GM21737 (cell line): ENCODE results near the gene NRL.

ENCODE experiments used
- ATAC-seq: cut with Tn5 transposase; IDR thresholded peaks from one replicate; pipeline ENCODE4 v1.9.1; 2021; ENCODE audit warnings: mild to moderate bottlenecking, moderate library complexity; ENCODE audit not compliant: unreplicated experiment

NRL gene

GRCh38 chr14:24100982-24101494 lies 13.7 kb downstream of the NRL start:
- no peak for ATAC-seq

GRCh38 chr14:24100197-24100981 lies 14.4 kb downstream of the NRL start:
- no peak for ATAC-seq

GRCh38 chr14:24098927-24099813 lies 15.6 kb downstream of the NRL start:
- no peak for ATAC-seq

- no peak for ATAC-seq
Observed at GRCh38 chr14:24098229-24098926, 16.4 kb downstream of the NRL start.

- no peak for ATAC-seq
Observed at GRCh38 chr14:24096545-24097181, 18.1 kb downstream of the NRL start.

GRCh38 chr14:24095271-24096068 lies 19.3 kb downstream of the NRL start:
- ATAC-seq, result peak; percentile 64

GRCh38 chr14:24094841-24095270 lies 19.9 kb downstream of the NRL start:
- no peak for ATAC-seq

- peak; percentile 50 for ATAC-seq
Observed at GRCh38 chr14:24093901-24094840, 20.6 kb downstream of the NRL start, which contains the start of gene PCK2. TSS of gene PCK2 (plus strand) at chr14:24094311. CDS start at chr14:24094406, 95 bp downstream.

- no peak for ATAC-seq
Observed at GRCh38 chr14:24093207-24093900, 21.4 kb downstream of the NRL start.

GRCh38 chr14:24092505-24093206 lies 22.1 kb downstream of the NRL start:
- ATAC-seq, result no peak

GRCh38 chr14:24092110-24092504 lies 22.6 kb downstream of the NRL start:
- no peak for ATAC-seq

- ATAC-seq, result no peak
Observed at GRCh38 chr14:24089890-24090289, 24.9 kb downstream of the NRL start.

- no peak for ATAC-seq
Observed at GRCh38 chr14:24088095-24088494, 26.7 kb downstream of the NRL start.

GRCh38 chr14:24087004-24087403 lies 27.7 kb downstream of the NRL start:
- ATAC-seq, result no peak

GRCh38 chr14:24086193-24086955 lies 28.4 kb downstream of the NRL start:
- no peak for ATAC-seq

GRCh38 chr14:24085215-24085614 lies 29.5 kb downstream of the NRL start:
- no peak for ATAC-seq

- no peak for ATAC-seq
Observed at GRCh38 chr14:24084440-24084839, 30.3 kb downstream of the NRL start.
